AG08396 (cell line): Measurements from ENCODE around the gene ARHGAP26.
A peak's percentile ranks its signal among the peaks of the same experiment; 100 is the strongest.
"Not testable (repeated sequence)": the region's sequence is repeated elsewhere in the genome, so short reads cannot be mapped to it uniquely, and the experiment has no call there.

Experiments used
- DNase-seq: peaks from one replicate; pipeline ENCODE4 v3.0.0; 2012; ENCODE audit warnings: low spot score, mixed read lengths

The ARHGAP26 gene

DNA sequence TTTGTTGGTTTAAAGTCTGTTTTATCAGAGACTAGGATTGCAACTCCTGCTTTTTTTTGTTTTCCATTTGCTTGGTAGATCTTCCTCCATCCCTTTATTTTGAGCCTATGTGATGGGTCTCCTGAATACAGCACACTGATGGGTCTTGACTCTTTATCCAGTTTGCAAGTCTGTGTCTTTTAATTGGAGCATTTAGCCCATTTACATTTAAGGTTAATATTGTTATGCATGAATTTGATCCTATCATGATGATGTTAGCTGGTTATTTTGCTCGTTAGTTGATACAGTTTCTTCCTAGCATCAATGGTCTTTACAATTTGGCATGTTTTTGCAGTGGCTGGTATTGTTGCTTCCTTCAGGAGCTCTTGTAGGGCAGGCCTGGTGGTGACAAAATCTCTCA, 219.1 kb downstream of the ARHGAP26 start:
- not testable (repeated sequence) for DNase-seq

DNA sequence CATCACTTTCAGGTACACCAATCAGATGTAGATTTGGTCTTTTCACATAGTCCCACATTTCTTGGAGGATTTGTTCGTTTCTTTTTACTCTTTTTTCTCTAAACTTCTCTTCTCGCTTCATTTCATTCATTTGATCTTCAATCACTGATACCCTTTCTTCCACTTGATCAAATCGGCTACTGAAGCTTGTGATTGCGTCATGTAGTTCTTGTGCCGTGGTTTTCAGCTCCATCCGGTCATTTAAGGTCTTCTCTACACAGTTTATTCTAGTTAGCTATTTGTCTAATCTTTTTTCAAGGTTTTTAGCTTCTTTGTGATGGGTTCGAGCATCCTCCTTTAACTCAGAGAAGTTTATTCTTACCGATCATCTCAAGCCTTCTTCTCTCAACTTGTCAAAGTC, 219.9 kb downstream of the ARHGAP26 start:
- DNase-seq: not testable (repeated sequence)

DNA sequence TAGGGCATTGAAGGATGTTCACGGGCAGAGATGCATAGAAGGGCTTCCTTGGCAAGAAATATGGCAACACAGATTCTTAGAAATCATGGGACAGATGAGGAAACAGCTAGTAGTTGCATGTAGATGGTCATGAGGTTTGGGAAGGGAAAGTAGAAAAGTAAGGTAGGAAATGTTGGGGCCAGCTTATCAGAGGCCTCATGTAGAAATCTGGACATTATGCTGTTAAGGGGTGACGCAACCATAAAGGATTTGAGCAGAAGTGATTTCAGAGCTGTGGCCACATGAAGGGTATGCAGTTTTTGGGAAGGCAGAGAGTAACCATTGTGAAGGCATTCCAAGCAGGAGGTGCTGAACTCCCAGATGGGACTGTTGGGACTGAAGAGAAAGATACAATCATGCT, 224.0 kb downstream of the ARHGAP26 start:
- DNase-seq: no peak

DNA sequence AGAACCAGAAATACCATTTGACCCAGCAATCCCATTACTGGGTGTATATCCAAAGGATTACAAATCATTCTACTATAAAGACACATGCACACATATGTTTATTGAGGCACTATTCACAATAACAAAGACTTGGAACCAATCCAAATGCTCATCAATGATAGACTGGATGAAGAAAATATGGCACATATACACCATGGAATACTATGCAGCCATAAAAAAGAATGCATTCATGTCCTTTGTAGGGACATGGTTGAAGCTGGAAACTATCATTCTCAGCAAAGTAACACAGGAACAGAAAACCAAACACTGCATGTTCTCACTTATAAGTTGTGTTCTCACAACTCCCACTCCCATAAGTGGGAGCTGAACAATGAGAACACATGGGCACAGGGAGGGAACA, 225.4 kb downstream of the ARHGAP26 start:
- not testable (repeated sequence) for DNase-seq

DNA sequence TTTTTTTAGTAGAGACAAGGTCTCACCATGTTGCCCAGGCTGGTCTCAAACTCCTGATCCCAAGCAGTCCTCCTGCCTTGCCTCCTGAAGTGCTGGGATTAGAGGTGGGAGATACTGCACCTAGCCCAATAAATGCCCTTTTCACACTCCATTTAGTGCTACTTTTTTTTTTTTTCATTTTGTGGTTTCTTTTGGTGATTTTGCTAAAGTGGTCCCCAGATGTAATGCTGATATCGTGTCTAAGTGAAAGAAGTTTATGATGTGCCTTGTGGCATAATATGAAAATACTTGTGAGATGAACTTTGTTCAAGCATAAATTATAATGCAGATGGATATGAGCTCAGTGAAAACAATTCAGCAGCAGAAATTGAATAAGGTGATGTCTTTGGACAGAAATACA, 227.4 kb downstream of the ARHGAP26 start:
- DNase-seq: no peak

DNA sequence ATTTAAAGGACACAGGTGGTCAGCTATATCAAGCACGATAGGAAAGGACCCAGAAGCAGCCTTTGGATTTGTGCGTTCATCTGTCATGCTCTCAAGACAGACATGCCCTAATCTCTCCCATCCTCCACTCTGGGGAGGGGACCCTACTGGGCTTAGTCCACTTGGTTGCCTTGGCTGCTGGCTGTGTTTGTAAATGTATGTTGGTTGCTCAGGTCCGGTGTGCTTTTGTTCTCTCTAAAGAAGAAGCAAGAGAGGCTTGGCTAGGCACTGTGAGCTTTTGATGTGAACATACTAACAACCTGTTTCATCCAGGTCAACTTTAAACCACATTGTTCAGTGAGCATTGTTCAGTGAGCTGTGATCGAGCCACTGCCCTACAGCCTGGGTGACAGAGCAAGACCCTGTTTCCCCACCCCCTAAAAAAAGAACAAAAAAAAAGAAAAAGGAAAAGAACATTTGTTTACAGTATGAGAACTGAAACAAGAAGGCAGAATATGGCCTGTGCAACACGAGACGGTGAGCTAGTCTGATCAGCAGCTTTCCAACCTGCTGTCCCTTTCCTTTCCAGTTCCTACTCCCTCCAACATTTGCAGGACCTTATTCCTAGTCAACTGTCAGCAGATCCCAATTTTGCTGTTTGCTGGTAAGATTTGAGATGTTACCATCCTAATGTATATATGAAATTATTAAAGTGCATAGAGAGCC, 228.3 kb downstream of the ARHGAP26 start:
- DNase-seq: no peak

DNA sequence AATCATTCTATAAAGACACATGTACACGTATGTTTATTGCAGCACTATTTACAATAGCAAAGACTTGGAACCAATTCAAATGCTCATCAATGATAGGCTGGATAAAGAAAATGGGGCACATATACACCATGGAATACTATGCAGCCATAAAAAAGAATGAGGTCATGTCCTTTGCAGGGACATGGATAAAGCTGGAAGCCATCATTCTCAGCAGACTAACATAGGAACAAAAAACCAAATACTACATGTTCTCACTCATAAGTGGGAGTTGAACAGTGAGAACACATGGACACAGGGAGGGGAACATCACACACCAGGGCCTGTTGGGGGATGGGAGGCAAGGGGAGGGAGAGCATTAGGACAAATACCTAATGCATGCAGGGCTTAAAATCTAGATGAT, 230.4 kb downstream of the ARHGAP26 start:
- not testable (repeated sequence) for DNase-seq

DNA sequence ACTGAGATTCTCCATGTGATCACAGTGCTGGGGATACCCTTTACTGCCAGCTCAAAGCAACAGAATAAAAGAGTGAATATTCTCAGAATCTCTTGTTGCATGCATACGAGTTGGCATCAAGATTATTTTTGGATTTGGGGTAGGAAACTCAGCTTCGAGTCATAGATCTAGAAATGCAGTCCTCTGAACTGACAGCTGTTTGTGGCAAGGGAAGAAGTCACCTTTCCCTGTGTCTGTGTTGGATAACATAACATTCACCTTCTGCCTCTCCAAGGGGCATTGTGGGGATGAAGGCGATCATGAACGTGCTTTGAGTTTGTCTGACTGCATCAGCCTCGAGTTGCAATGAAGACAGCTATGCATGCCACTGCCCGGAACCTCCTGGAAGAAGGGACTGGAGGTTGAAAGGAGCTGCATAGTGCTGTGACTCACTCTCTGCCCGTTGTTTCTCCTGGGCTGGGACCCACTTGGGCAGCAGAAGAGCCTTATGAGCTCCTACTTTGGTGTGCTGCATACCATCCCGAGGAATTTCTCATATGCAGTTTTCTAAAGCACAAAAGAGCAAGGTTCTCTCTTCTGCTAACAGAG, 231.7 kb downstream of the ARHGAP26 start:
- DNase-seq: peak; percentile 69

DNA sequence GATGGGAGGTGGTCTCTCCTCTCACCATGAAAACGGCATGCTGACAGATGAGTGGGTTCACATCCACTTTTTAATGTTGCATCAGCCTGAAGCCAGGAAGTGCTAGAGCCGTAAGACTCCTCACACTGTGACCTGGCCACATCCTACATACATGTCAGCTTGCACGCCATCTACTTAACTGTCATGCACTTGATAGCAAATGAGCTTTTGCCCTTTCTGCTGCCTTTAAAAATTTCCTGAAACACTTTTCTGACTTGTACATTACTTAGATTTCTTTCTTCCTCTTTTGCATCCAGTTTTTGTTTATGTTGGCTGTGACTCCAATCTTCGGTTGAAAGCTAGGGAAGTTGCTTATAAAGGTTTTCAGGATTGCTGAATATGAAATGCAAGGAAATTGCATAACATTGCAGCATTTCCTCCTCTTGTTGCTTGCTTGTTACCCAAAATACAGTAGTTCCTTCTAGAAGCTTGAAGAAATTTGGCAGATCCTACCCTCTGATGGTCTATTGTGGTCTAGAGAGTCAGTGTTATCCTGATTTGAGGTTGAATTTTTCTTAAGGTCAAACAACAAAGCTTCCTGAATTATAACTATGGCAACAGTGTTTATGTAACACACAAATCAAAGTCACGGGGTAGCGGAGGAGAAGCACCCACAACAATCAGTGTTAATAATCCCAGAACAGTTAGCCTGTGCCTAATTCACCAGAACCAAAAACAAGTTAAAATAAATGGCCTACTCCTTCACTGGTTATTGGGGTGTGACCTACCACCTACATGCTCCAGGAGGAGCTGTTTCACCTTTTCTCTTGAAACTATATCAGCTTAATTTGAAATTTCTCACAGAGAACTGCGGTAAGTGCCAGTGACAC, 232.5 kb downstream of the ARHGAP26 start:
- peak; percentile 47 for DNase-seq

DNA sequence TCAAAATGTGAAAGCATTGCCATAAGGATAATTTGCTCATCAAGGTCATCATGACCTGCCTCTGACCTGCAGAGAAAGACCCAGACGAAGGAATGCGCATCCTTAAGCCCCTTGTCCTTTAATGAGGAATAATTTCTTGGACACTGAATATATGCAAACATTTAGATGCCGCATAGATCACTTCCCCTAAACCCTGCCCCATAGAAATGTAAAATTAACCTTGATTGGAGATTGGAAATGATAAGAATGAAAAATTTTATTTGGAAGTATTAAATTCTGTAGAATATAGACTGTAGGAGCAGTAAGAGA, 233.1 kb downstream of the ARHGAP26 start:
- no peak for DNase-seq

DNA sequence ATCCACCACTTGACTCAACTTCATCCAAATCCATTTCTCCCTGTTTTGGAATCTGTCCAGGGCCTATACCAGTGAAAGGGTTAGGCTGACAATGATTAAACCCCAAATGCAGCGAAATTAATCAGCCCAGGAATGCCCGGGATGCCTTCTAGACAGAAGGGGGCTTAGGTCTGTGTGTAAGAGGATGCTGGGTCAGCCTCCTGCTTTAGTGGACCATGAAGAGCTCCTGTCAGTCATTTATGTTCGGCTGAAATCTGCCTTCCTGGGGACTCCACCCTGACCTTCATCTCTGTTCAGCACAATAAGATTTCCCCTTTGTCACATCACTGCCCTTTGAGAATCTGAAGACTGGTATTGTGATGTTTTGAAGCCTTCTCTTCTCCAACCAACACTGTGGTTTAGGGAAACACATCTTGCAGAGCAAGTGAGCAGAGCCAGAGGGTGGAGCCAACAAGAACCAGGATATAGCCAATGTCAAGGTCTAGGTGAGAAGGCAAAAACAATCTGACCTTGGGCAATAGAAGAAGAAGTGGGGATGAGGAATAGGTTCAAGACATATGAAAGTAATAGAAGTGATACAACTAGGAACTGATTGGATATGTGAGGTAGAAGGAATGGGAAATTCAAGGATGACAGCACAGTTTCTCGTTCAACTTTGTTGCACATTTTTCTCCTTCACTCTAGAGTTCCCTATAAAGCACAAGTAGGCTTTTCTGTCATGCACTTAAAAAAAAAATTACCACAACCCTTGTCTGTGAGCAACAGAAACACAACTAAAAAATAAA, 234.4 kb downstream of the ARHGAP26 start:
- no peak for DNase-seq

DNA sequence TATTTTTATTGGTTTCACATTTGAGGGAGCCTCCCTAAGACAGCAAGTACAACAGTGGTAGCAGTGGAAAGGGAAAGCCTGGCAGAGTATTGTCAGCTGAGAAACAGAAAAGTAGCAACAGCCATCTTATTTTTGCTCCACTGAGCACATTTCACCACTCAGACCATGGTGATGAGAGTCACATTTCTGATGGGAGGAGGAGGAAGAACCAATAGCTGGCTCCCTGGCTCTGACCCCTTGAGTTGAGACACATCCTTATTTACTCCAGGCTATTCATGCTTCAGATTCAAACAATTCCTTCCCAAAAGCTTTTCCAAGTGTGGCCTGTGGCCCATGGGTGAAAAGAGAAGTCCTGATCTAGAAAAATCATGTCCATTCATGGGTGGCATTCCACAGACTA, 236.3 kb downstream of the ARHGAP26 start:
- no peak for DNase-seq

DNA sequence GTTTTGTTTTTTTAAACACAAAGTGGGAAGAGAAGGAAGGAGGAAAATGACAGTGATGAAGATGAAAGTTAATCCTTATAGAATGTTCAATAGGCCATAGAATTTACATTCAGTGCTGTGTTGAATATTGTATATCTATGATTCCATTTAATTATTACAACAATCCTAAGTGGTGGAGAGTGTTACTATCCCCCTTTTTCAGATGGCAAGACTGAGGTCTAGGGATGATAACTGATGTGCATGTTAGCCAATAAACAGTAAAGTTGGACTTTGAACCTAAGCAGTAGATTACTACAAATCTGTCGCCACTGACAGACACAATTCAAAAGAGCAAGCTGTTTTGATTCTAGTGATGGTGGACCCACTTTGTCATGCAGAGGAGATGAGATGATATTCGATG, 237.9 kb downstream of the ARHGAP26 start:
- no peak for DNase-seq

DNA sequence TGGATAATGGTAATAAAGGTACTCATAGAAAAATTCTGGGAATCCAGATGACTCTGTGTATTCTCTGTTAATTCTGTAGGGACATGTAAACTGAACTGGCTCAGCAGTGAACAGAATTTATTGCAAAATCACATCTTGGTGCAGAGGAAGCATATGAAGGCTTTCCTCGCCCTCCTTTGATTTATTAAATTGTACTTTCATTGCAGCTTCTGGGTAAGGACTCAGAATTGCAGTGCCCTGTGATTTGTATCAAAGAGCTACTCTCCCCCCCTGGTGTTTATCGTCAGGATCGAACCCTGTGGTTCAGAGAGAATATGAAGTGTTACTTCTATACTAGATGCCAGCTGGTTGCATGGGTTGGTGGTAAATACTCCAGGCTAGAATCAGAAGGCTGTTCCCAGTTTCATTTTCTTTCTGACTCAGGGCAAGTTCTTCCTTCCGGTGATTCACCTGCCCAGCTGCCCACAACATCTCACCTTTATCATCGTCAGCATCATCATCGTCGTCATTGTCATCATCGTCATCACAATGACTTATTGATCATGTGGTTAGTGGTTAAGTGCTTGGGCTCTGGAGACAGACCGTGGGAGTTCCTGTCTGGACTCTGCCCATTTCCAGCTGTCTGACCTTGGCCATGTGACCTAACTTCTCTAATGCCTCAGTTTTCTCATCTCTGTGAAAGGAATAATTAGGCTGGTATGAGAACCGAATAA, 238.8 kb downstream of the ARHGAP26 start:
- DNase-seq: peak; percentile 62

DNA sequence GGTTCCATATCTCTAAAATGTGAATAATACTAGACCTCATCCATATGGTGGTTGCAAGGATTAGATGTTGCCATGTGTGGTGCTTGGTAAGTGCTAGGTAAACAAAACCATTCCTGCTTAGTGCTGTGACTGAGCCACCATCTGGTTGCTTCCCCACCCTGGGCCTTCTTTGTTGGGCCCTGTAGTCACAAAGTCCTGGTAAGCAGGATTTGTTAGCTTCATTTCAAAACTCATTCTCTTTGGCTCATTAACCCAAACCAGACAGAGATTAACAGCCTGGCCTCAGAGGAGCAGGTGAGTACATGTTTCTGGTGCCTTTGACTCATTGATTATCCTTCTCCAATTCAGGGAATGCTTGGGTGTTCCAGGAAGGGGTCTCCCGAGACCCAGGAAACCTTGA, 240.2 kb downstream of the ARHGAP26 start:
- DNase-seq: no peak

DNA sequence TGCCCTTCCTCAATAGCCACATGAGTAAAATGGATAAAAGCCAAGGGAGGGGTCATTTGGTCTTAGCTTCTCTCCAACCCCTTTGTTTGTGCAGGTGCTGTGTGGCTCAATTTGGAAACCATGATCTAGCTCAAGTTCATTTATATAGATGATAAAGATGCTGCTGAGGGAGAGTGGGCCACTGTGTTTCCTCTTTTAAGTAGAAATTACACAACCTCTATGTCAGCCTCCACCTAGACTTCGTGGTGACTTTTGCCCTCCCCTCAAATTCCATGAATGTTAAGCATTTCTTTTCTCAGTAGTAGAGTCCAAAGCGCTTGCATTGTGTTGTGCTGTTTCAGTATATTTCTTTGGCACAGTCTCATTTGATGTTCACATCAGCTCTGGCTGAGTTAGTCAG, 241.4 kb downstream of the ARHGAP26 start:
- DNase-seq: no peak

DNA sequence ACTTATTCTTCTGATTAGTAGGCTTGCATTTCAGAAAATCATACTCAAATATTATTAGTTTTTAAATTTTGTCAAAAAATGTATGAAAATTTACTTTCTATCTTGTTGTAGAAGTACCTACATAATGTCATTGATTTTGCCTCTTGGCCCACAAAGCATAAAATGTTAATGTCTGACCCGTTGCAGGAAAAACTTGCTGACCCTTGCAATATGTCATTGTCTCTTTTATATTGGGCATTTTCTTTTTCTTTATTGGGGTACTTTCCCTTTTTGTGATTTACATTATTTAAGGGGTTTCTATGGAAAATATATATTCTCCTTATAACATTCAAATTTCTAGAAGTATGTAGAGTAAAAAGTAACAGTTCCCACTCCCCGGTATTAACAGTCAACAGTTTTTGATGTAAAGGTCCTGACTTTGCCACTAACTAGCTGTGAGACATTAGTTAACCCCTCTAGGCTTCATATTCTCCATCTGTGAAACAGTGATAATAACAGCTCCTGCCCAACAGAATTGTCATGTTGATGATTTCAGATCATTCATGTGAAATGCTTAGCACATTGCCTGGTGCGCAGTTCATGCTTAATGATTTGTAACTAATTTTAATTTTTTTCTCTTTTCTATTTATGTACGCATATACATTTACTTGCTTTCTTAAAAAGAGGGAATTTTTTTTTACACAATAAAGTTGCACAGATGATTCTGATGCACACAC, 243.2 kb downstream of the ARHGAP26 start:
- DNase-seq: no peak

DNA sequence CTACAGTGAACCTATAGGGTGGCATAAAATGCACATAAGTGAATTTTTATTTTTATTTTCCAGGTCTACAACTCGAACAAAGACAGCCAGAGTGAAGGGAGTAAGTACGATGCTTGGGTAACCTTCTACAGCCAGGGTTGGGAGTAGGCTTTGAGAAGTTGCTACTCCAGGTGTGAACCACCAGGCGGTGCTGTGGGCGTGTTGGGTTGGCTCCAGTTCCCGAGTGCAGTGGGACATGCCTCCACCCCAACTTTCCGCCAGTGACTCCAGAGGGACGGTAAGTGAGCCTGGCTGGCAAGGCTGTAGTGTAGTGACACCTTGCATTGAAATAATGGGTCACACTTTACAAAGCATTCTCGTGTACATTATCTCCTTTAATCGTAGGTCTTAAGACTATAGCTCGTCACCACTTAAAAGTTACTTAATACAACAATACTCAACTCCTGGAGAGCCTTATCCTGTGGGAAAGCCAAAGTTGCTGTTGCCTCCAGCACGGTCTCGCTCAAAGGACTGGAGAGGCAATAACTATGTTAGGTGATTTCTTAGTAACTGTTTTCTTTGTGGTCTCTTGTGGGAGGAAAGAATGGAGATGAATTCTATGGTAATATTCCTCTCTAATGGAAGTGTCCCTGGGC, 244.0 kb downstream of the ARHGAP26 start:
- DNase-seq: no peak

DNA sequence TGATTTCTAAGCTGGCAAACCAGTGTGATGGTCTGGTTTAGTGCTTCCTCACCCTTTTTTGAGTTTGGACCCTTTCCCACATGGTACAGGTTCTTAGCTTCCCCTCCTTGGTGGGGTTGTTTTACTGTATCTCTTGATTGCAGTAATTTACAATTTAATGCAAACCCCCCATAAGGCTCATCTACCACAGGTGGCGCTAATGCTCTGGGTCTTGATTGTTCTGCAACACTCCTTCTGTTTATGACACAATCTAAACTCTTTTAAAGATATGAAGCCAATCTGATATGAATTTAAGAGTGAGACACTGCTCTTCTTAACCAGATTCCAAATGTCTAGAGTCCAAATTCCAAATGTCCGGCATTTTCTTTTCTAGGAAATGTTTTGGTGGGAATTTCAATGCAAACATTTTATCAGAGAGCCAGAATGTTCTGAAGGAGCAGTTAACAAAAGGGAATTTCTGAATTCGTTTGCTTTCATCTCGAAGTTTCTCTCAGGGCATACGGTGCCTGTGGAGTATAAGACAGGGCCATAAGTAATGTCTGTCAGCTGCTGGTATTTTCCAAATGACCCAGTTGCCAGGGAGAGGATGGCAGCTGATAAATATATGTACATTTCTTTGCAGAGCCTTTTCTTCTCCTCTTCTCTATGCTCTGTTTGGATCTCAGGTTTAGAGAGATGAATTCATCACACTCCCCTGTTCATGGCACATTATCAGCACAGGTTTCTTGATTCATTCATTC, 246.8 kb downstream of the ARHGAP26 start:
- peak; percentile 23 for DNase-seq

DNA sequence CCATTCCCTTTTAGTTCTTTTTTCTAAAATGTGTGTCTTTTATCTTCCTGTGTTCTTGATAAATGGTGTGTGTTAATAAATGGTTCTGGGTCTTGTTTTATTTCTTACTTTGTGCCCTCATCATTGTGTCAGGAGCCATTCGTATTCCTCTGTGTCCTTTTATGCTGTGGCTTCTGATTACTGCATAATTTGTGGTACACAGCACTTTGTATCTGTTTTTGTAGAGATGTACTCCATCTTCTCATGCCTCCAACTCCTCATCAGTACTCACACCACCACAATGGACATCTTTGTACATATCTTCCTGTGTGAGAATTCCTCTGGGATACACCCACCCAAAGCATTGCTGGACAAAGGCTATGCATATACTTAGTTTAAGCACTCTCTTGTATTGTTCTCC, 247.4 kb downstream of the ARHGAP26 start:
- DNase-seq: no peak
